Sigmoid colon (tissue), 4 donors: ENCODE results near the gene ENDOV.

Experiments
- EP300 ChIP-seq, 4 donors: sonication (generic); formaldehyde crosslinking; IDR thresholded peaks; one replicate each; pipeline ENCODE4 v1.6.1; 2017; ENCODE audit warnings: antibody characterized with exemption in 4 of 4
- POLR2A ChIP-seq, 2 donors: fragments of 450-650 bp; IDR thresholded peaks; one replicate each; pipeline ENCODE4 v1.6.1; 2016; ENCODE audit warnings: antibody characterized with exemption in 2 of 2, mild to moderate bottlenecking in 2 of 2, moderate library complexity in 2 of 2
- POLR2AphosphoS5 ChIP-seq, 4 donors: sonication (generic); formaldehyde crosslinking; IDR thresholded peaks; one replicate each; pipeline ENCODE4 v1.6.1; 2017; ENCODE audit warnings: antibody characterized with exemption in 4 of 4
- TF ChIP-seq, protein P1 (sequence below), 4 experiments: fragments of 450-650 bp in 3 of 4; fragments of 200-600 bp in 1 of 4; IDR thresholded peaks; one replicate each; pipeline ENCODE4 v1.5.1; 2016 to 2019; ENCODE audit warnings: antibody characterized with exemption in 4 of 4, mild to moderate bottlenecking in 3 of 4, moderate library complexity in 2 of 4

DNA sequence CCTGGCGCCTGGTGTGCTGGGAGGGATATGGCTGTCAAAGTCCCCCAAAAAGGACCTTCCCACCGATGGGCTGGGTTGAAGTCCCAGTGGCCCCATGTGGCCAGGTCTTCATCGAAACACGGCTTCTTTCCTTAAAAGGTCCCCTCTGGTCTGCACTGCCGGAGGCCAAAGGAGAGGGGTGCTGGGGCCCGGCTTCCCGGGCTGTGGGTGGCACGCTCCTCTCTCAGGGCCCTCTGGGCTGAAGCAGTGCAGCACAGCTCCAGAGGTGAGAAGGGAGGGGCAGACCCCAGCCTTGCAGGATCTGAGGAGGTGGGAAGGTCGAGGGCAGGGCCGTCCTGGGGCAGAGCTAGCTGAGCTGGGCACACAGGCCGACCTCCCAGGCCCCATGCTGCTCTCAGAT lies 54.7 kb downstream of the ENDOV start:
- TF ChIP-seq, protein P1, sequence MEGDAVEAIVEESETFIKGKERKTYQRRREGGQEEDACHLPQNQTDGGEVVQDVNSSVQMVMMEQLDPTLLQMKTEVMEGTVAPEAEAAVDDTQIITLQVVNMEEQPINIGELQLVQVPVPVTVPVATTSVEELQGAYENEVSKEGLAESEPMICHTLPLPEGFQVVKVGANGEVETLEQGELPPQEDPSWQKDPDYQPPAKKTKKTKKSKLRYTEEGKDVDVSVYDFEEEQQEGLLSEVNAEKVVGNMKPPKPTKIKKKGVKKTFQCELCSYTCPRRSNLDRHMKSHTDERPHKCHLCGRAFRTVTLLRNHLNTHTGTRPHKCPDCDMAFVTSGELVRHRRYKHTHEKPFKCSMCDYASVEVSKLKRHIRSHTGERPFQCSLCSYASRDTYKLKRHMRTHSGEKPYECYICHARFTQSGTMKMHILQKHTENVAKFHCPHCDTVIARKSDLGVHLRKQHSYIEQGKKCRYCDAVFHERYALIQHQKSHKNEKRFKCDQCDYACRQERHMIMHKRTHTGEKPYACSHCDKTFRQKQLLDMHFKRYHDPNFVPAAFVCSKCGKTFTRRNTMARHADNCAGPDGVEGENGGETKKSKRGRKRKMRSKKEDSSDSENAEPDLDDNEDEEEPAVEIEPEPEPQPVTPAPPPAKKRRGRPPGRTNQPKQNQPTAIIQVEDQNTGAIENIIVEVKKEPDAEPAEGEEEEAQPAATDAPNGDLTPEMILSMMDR (IDR thresholded peaks at IDR 0.05), result no peak
- TF ChIP-seq POLR2AphosphoS5 (IDR thresholded peaks at IDR 0.05) (no peak), POLR2A (IDR thresholded peaks at IDR 0.05) (no peak), EP300 (IDR thresholded peaks at IDR 0.05) (no peak)
